Activated B cell treated with CpG ODN at 0.5 μM for 24 hours (primary cell): ENCODE data around the gene MYBPH. TPM values are rescaled to one million over a fixed set of nuclear protein-coding genes. Genes with fewer than 3 reads are reported as not detected.

Experiments used
- ATAC-seq: fragments of 200-7000 bp; cut with Tn5 transposase; one replicate; pipeline ENCODE4 v1.10.0; 2021; ENCODE audit warnings: low read depth, mild to moderate bottlenecking, moderate library complexity
- CTCF ChIA-PET: fragments of 350-600 bp; sonication (Branson Sonifier 250); formaldehyde crosslinking; loops from one replicate; lab custom pipeline; 2021; ENCODE audit warnings: antibody characterized with exemption; lab: Charles Lee
- POLR2A ChIA-PET: fragments of 350-600 bp; sonication (Branson Sonifier 250); formaldehyde crosslinking; loops from one replicate; lab custom pipeline; 2021; ENCODE audit warnings: antibody characterized with exemption; lab: Charles Lee
- DNase-seq: peaks from one replicate; pipeline ENCODE4 v3.0.0; 2022
- H3K27ac Mint-ChIP-seq: one replicate; pipeline ENCODE4 v1.8.0; 2020; ENCODE audit warnings: mixed read lengths
- H3K27me3 Mint-ChIP-seq: one replicate; pipeline ENCODE4 v1.8.0; 2021; ENCODE audit warnings: mixed read lengths
- H3K36me3 Mint-ChIP-seq: one replicate; pipeline ENCODE4 v1.8.0; 2021; ENCODE audit warnings: low read depth, mixed read lengths
- H3K4me1 Mint-ChIP-seq: one replicate; pipeline ENCODE4 v1.8.0; 2021; ENCODE audit warnings: mixed read lengths
- H3K4me3 Mint-ChIP-seq: one replicate; pipeline ENCODE4 v1.8.0; 2020; ENCODE audit warnings: mild to moderate bottlenecking, mixed read lengths
- H3K9me3 Mint-ChIP-seq: one replicate; pipeline ENCODE4 v1.8.0; 2020; ENCODE audit warnings: mixed read lengths
- intact Hi-C: fragments of 100-400 bp; cut with micrococcal nuclease; formaldehyde crosslinking; loops from one replicate; pipeline ENCODE4 v1.15.1; 2024
- total RNA-seq: library from RNA; stranded (reverse); gene quantifications from 2 replicates; pipeline ENCODE4 v1.2.3, GENCODE V29; 2022
- TF ChIP-seq, protein P1 (sequence below): fragments of 200-600 bp; IDR thresholded peaks from one replicate; pipeline ENCODE4 v1.8.0; 2022; ENCODE audit warnings: antibody characterized with exemption, mild to moderate bottlenecking

The MYBPH gene
- total RNA-seq, 1 donor from 2014 or later, result not detected

DNA sequence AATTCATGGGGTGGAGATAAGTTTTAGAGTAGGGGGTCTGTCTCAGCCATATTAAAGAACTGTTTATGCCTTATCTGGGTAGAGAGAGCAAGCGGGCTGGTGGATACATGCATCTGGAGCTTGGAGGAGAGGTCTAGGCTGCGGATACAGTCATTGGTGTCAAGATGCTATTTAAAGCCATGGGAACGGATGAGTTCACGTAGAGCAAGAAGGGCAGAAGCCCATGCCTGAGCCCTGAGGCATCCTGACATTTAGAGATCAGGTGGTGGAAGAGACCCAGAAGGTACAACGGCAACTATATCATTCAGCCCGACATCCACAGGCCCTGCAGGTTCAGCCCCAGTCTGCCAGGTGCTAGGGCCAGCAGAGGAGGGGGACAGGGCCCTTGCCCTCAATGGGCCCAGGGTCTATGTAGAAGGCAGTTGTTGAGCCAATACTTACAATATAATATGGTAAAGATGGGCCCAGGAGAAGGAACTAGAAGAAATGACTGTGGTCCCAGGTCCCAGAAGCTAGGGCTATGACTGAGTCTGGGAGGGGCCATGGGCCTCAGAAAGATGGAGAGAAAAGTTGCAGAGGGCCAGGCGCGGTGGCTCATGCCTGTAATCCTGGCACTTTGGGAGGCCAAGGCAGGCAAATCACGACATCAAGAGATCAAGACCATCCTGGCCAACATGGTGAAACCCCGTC is 26.0 kb upstream of the MYBPH start:
- Mint-ChIP-seq H3K4me3 (no peak overlapping the region), H3K27me3 (peaks cover 30% of the 10 kb centered on the region), H3K9me3 (no peaks in the 10 kb centered on the region), H3K27ac (no peak overlapping the region), H3K36me3 (no peaks in the 10 kb centered on the region), H3K4me1 (no peaks in the 10 kb centered on the region)
- ATAC-seq (no peak), DNase-seq (no peak)
- intact Hi-C loops, result no loop called here
- POLR2A ChIA-PET, result no interaction called here
- CTCF ChIA-PET, result no interaction called here
- TF ChIP-seq, protein P1, sequence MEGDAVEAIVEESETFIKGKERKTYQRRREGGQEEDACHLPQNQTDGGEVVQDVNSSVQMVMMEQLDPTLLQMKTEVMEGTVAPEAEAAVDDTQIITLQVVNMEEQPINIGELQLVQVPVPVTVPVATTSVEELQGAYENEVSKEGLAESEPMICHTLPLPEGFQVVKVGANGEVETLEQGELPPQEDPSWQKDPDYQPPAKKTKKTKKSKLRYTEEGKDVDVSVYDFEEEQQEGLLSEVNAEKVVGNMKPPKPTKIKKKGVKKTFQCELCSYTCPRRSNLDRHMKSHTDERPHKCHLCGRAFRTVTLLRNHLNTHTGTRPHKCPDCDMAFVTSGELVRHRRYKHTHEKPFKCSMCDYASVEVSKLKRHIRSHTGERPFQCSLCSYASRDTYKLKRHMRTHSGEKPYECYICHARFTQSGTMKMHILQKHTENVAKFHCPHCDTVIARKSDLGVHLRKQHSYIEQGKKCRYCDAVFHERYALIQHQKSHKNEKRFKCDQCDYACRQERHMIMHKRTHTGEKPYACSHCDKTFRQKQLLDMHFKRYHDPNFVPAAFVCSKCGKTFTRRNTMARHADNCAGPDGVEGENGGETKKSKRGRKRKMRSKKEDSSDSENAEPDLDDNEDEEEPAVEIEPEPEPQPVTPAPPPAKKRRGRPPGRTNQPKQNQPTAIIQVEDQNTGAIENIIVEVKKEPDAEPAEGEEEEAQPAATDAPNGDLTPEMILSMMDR, result no peak

DNA sequence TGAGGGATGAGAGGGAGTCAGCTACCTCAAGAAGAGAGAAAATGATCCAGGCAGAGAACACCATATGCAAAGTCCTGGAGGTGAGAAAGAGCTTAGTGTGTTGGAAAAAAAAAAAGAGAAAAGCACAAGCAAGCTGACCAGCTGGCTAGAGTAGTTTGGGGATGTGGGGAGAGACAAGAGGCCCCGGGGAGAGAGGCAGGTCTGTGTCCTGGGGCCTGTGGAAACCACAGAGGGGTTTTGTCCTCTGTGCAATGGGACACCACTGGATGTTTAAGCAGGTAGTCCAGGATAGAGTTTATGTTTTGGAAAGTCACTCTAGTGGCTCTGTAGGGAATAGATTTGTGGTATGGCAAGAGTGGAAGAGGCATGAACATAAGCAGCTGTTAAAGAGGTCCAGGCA is 25.3 kb upstream of the MYBPH start:
- CTCF ChIA-PET, result no interaction called here

DNA sequence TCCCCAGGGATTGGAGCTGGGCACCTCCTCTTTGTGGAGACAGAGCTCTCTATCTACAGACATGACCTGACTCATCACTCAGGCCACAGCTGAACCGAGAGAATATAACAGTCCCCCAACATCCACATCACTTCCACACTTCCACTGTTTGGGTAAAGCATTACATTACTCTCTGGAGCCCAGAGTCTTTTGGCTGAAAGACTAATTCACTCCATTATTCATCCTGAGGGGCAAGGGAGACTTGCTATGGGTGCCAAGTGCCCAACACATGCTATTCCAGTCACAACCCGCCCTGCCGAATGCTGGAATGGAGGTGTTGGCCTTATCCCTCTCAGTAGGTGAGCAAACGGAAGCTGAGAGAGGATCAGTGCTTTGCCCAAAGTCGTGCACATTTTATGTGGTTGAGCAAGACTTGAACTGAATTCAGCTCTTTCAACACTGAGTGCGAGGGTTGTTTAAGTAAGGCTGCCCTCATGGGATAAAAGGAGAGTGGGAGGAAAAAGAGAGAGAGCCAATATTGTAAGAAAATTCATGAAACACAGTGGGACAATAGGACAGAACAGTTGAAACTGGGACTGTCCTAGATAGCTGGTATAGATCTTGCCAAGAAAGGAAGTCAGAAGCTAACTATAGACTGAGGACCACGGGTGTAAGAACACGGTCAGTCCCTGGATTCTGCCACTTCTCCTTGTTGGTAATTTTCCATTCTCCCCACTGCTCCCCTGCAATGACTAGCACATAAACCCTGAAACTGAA is 24.4 kb upstream of the MYBPH start:
- Mint-ChIP-seq H3K4me1 (no peaks in the 10 kb centered on the region), H3K4me3 (no peak overlapping the region), H3K9me3 (no peaks in the 10 kb centered on the region), H3K27ac (no peak overlapping the region), H3K36me3 (no peaks in the 10 kb centered on the region), H3K27me3 (peaks cover 30% of the 10 kb centered on the region)
- DNase-seq (no peak), ATAC-seq (no peak)
- intact Hi-C loops, result no loop called here
- TF ChIP-seq, protein P1, result no peak
- ChIA-PET POLR2A (no interaction called here), CTCF (no interaction called here)

More for the DNA sequence above, 25.3 kb upstream of the MYBPH start:
- Mint-ChIP-seq H3K36me3 (no peaks in the 10 kb centered on the region), H3K4me1 (no peaks in the 10 kb centered on the region), H3K9me3 (no peaks in the 10 kb centered on the region), H3K27me3 (peaks cover 30% of the 10 kb centered on the region), H3K27ac (no peak overlapping the region), H3K4me3 (no peak overlapping the region)
- POLR2A ChIA-PET, result no interaction called here
- intact Hi-C loops, result no loop called here
- TF ChIP-seq, protein P1, result no peak
- DNase-seq (no peak), ATAC-seq (no peak)

GRCh38 chr1:203199481-203199815 is 23.8 kb upstream of the MYBPH start:
- Mint-ChIP-seq H3K9me3 (no peaks in the 10 kb centered on the region), H3K4me3 (no peak overlapping the region), H3K4me1 (no peaks in the 10 kb centered on the region), H3K36me3 (no peaks in the 10 kb centered on the region), H3K27ac (no peak overlapping the region), H3K27me3 (peaks cover 30% of the 10 kb centered on the region)
- ChIA-PET CTCF (no interaction called here), POLR2A (no interaction called here)
- intact Hi-C loops, result no loop called here
- DNase-seq (no peak), ATAC-seq (no peak)
- TF ChIP-seq, protein P1, result no peak

DNA sequence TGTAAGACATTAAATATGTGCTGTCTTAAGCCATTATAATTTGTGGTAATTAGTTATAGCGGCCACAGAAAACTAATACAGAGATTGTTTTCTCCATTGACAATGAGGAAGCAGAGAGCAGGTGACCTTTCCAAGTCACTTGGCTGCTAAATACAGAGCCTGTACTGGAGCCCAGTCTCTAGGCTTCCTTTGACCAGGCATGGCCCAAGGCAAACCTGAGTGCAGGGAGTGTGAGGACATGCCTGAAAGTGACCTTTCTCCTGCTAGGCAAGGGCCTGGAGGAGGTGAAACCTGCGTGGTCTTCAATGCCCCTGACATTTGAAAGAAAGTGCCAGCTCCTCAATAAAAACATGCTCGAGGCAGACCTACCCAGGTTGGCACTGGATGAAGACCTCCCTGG is 23.4 kb upstream of the MYBPH start:
- Mint-ChIP-seq H3K9me3 (no peaks in the 10 kb centered on the region), H3K27ac (no peak overlapping the region), H3K36me3 (no peaks in the 10 kb centered on the region), H3K4me3 (no peak overlapping the region), H3K27me3 (peaks cover 30% of the 10 kb centered on the region), H3K4me1 (no peaks in the 10 kb centered on the region)
- ChIA-PET CTCF (no interaction called here), POLR2A (no interaction called here)
- intact Hi-C loops, result no loop called here
- DNase-seq (no peak), ATAC-seq (no peak)
- TF ChIP-seq, protein P1, result no peak
